HCT116 (cell line): ENCODE measurements around the gene MRPL58. TPM values are rescaled to one million over a fixed set of nuclear protein-coding genes. Genes with fewer than 3 reads are reported as not detected.

Experiments
- ATAC-seq: fragments of 200-7000 bp; cut with Tn5 transposase; 2 replicates; pipeline ENCODE4 v1.9.1; 2020; ENCODE audit warnings: mild to moderate bottlenecking, moderate library complexity
- Bru-seq: library from RNA; stranded (reverse); fragments of 400-500 nt; gene quantifications from one replicate; lab custom pipeline; 2021; lab: Mats Ljungman, UMichigan
- BruChase-seq, 2 experiments: library from RNA; stranded (reverse); fragments of 400-500 nt; gene quantifications; one replicate each; lab custom pipeline; 2021; lab: Mats Ljungman, UMichigan
- BruUV-seq: library from RNA; stranded (reverse); fragments of 400-500 nt; replicated peaks from 2 replicates; lab custom pipeline; 2021; lab: Mats Ljungman, UMichigan
- CTCF ChIA-PET: fragments of 300-600 bp; sonication (Branson Sonifier 250); formaldehyde crosslinking; loops from one replicate; lab custom pipeline; 2021; ENCODE audit warnings: antibody characterized with exemption; lab: Charles Lee
- POLR2A ChIA-PET: fragments of 300-600, 350-600 bp; sonication (Branson Sonifier 250); formaldehyde crosslinking; loops from one replicate; lab custom pipeline; 2021; ENCODE audit warnings: antibody characterized with exemption; lab: Charles Lee
- RAD21 ChIA-PET, 2 experiments: fragments of 300-600 bp; sonication (Branson Sonifier 250); formaldehyde crosslinking; loops; one replicate each; lab custom pipeline; 2023; ENCODE audit warnings: low total read pairs in 2 of 2; ENCODE audit not compliant: uncharacterized antibody in 2 of 2, unreplicated experiment in 2 of 2, low non-redundant PET in 1 of 2; lab: Charles Lee
- DNase-seq: peaks from one replicate; pipeline ENCODE4 v3.0.0-alpha.2; 2010; ENCODE audit warnings: low read depth, low spot score
- H2AFZ ChIP-seq: fragments of 200-600 bp; shearing (Covaris generic), sonication (generic); 2 replicates; pipeline ENCODE4 v1.6.1; 2017; ENCODE audit warnings: low read depth, mixed run types, mixed read lengths, antibody characterized with exemption, low read length; ENCODE audit not compliant: poor library complexity, severe bottlenecking
- H3K27ac ChIP-seq: 2 replicates; pipeline ENCODE4 v1.5.1; 2012; ENCODE audit warnings: low read depth, low read length
- H3K27me3 ChIP-seq: fragments of 200-600 bp; sonication (generic); 2 replicates; pipeline ENCODE4 v1.6.1; 2016; ENCODE audit warnings: mixed run types, low read length, mixed read lengths; ENCODE audit not compliant: insufficient read depth
- H3K36me3 ChIP-seq, 2 experiments: fragments of 200-500 bp in 1 of 2; fragments of 200-600 bp in 1 of 2; sonication (Bioruptor generic) in 1 of 2; sonication (generic) in 1 of 2; 2 replicates each; pipeline versions ENCODE4 v1.5.1 to v1.6.1; 2014 to 2016; ENCODE audit warnings: low read length in 2 of 2, inconsistent platforms in 1 of 2, mixed read lengths in 1 of 2, mixed run types in 1 of 2; ENCODE audit not compliant: insufficient read depth in 2 of 2, control insufficient read depth in 1 of 2
- H3K4me1 ChIP-seq, 2 experiments: fragments of 200-600 bp in 1 of 2; sonication (generic) in 1 of 2; 2 replicates each; pipeline versions ENCODE4 v1.5.1 to v1.6.1; 2012 to 2017; ENCODE audit warnings: low read length in 2 of 2, inconsistent platforms in 1 of 2, mild to moderate bottlenecking in 1 of 2, mixed read lengths in 1 of 2, mixed run types in 1 of 2, moderate library complexity in 1 of 2; ENCODE audit not compliant: insufficient read depth in 2 of 2, control insufficient read depth in 1 of 2
- H3K4me2 ChIP-seq: fragments of 200-600 bp; sonication (generic); 2 replicates; pipeline ENCODE4 v1.6.1; 2017; ENCODE audit warnings: mixed run types, low read length, mixed read lengths
- H3K4me3 ChIP-seq, 2 experiments: fragments of 200-600 bp in 1 of 2; sonication (generic) in 1 of 2; replicated peaks in 1 of 2; 2 replicates each; pipeline ENCODE4 v1.5.1; 2011 to 2016; ENCODE audit warnings: low read length in 2 of 2, control low read depth in 1 of 2, low read depth in 1 of 2, mild to moderate bottlenecking in 1 of 2, mixed read lengths in 1 of 2, mixed run types in 1 of 2
- H3K79me2 ChIP-seq: fragments of 200-600 bp; sonication (generic); 2 replicates; pipeline ENCODE4 v1.6.1; 2017; ENCODE audit warnings: mild to moderate bottlenecking, mixed run types, low read length, moderate library complexity, mixed read lengths; ENCODE audit not compliant: insufficient read depth
- H3K9ac ChIP-seq: fragments of 200-600 bp; sonication (generic); 2 replicates; pipeline ENCODE4 v1.6.1; 2016; ENCODE audit warnings: low read length, mixed read lengths
- H3K9me2 ChIP-seq: fragments of 200-600 bp; sonication (generic), shearing (Covaris generic); 2 replicates; pipeline ENCODE4 v1.6.1; 2017; ENCODE audit warnings: mixed run types, mild to moderate bottlenecking, moderate library complexity; ENCODE audit not compliant: insufficient read depth
- H3K9me3 ChIP-seq, 2 experiments: fragments of 200-500 bp in 1 of 2; fragments of 200-600 bp in 1 of 2; sonication (Bioruptor generic) in 1 of 2; sonication (generic) in 1 of 2; 2 replicates each; pipeline ENCODE4 v1.6.1; 2014 to 2017; ENCODE audit warnings: low read length in 2 of 2, mixed read lengths in 2 of 2, inconsistent platforms in 1 of 2, low read depth in 1 of 2, mild to moderate bottlenecking in 1 of 2, mixed run types in 1 of 2, moderate library complexity in 1 of 2; ENCODE audit not compliant: control insufficient read depth in 1 of 2, insufficient read depth in 1 of 2
- H4K20me1 ChIP-seq: fragments of 200-600 bp; sonication (generic), shearing (Covaris generic); 2 replicates; pipeline ENCODE4 v1.6.1; 2017; ENCODE audit warnings: mixed run types, mild to moderate bottlenecking, moderate library complexity; ENCODE audit not compliant: insufficient read depth
- ATF3 ChIP-seq: IDR thresholded peaks from 2 replicates; pipeline ENCODE4 v1.6.1; 2012
- CTCF ChIP-seq, 3 experiments: fragments of 200-600 bp in 1 of 3; sonication (generic) in 1 of 3; IDR thresholded peaks in 2 of 3; conservative IDR thresholded peaks in 1 of 3; 2 replicates each; pipeline ENCODE4 v1.5.1; 2012 to 2017; ENCODE audit warnings: low read depth in 2 of 3, low read length in 2 of 3, antibody characterized with exemption in 1 of 3, borderline replicate concordance in 1 of 3, control low read depth in 1 of 3, mild to moderate bottlenecking in 1 of 3, mixed read lengths in 1 of 3, mixed run types in 1 of 3, moderate library complexity in 1 of 3; ENCODE audit not compliant: insufficient read depth in 1 of 3
- ELF1 ChIP-seq: IDR thresholded peaks from 2 replicates; pipeline ENCODE4 v1.6.1; 2012; ENCODE audit warnings: low read depth, borderline replicate concordance
- FOSL1 ChIP-seq: IDR thresholded peaks from 2 replicates; pipeline ENCODE4 v1.6.1; 2012; ENCODE audit warnings: low read depth
- MAX ChIP-seq: IDR thresholded peaks from 2 replicates; pipeline ENCODE4 v1.6.1; 2012
- POLR2A ChIP-seq: IDR thresholded peaks from 2 replicates; pipeline ENCODE4 v1.7.0; 2011; ENCODE audit warnings: borderline replicate concordance; ENCODE audit not compliant: insufficient read depth, insufficient read length; ENCODE audit errors: extremely low read depth
- POLR2AphosphoS5 ChIP-seq: IDR thresholded peaks from 2 replicates; pipeline ENCODE4 v1.6.1; 2011; ENCODE audit warnings: mild to moderate bottlenecking, low read depth, low read length, moderate library complexity
- RAD21 ChIP-seq: IDR thresholded peaks from 2 replicates; pipeline ENCODE4 v1.6.1; 2012; ENCODE audit warnings: low read depth, mild to moderate bottlenecking
- REST ChIP-seq: IDR thresholded peaks from 2 replicates; pipeline ENCODE4 v1.6.1; 2012; ENCODE audit warnings: low read depth
- SIN3A ChIP-seq: IDR thresholded peaks from 2 replicates; pipeline ENCODE4 v1.6.1; 2012; ENCODE audit warnings: low read depth
- SRF ChIP-seq: IDR thresholded peaks from 2 replicates; pipeline ENCODE4 v1.6.1; 2012; ENCODE audit warnings: low read depth
- YY1 ChIP-seq: IDR thresholded peaks from 2 replicates; pipeline ENCODE4 v1.6.1; 2011; ENCODE audit warnings: low read length, low read depth, moderate library complexity, mild to moderate bottlenecking; ENCODE audit not compliant: insufficient replicate concordance; ENCODE audit errors: extremely low read depth
- ZBTB33 ChIP-seq: IDR thresholded peaks from 2 replicates; pipeline ENCODE4 v1.6.1; 2011; ENCODE audit warnings: mild to moderate bottlenecking, low read length, moderate library complexity; ENCODE audit not compliant: insufficient replicate concordance; ENCODE audit errors: extremely low read depth
- ZFX ChIP-seq: fragments of 450-650 bp; IDR thresholded peaks from 2 replicates; pipeline ENCODE4 v1.6.1; 2017
- intact Hi-C: fragments of 100-400 bp; cut with micrococcal nuclease; formaldehyde crosslinking; loops from 2 replicates; pipeline ENCODE4 v1.10.0; 2022
- long read RNA-seq: library from polyadenylated mRNA; unstranded; transcript quantifications from one replicate; pipeline ENCODE4 v2.0.0, GENCODE V29; 2021; ENCODE audit not compliant: unreplicated experiment
- polyA plus RNA-seq: library from polyadenylated mRNA; unstranded; fragments of >200 nt; gene quantifications from 2 replicates; pipeline ENCODE4 v1.2.1, GENCODE V29; 2012; ENCODE audit warnings: missing spikeins
- total RNA-seq: library from RNA; stranded (reverse); gene quantifications from one replicate; pipeline ENCODE4 v1.2.1, GENCODE V29; 2021; ENCODE audit not compliant: unreplicated experiment

The MRPL58 gene
- 80.5 TPM for total RNA-seq
- polyA plus RNA-seq = 82.8 and 104 TPM in 2 replicates
- percentile 87 among the genes with signal in this experiment for Bru-seq, nascent RNA
- BruChase-seq, experiment 1, labeled RNA remaining after a 6-hour chase = percentile 88 among the genes with signal in this experiment
- percentile 86 among the genes with signal in this experiment for BruChase-seq, experiment 2, labeled RNA remaining after a 2-hour chase
- long read RNA-seq, transcript MRPL58-201 (6 exons, 890 nt) = major isoform, 38 of 55 reads
- long read RNA-seq, partial matches to known transcripts = 1 of 55 reads
- long read RNA-seq, other reads (novel, unspliced or antisense) = 11 of 55 reads

GRCh38 chr17:75012346-75013091 is at the start of gene MRPL58:
MRPL58 (plus strand) TSS chr17:75012670; CDS start chr17:75012687, 17 bp downstream.
- RAD21 ChIA-PET = interaction anchor here in 1 of 2 experiments (1.4 to 1.6 kb wide), 3 partner anchors 25 to 140 kb away, joined by 3 to 7 read pairs (median 3); partner anchors contain the start of genes CDR2L and FDXR
- Histone ChIP-seq H3K36me3 (peaks cover 0 to 6% of the 10 kb centered on the region in 2 experiments; a peak in 1 of 4 replicates), H3K27me3 (no peaks in the 10 kb centered on the region), H3K27ac (peak within 1 kb of the TSS; percentile 76), H4K20me1 (no peaks in the 10 kb centered on the region), H3K4me3 (peak within 1 kb of the TSS; percentile 83 to 95), H2AFZ (peak within 1 kb of the TSS; percentile 50), H3K4me1 (peaks cover 11 to 19% of the 10 kb centered on the region in 2 experiments), H3K9me2 (no peaks in the 10 kb centered on the region), H3K4me2 (peak within 1 kb of the TSS; percentile 85), H3K9ac (peak within 1 kb of the TSS; percentile 79), H3K79me2 (peaks cover 35% of the 10 kb centered on the region), H3K9me3 (no peaks in the 10 kb centered on the region)
- CTCF ChIA-PET = interaction anchor here (0.7 to 3.8 kb wide), 10 partner anchors 12 to 228 kb away, joined by 3 to 35 read pairs (median 6); partner anchors contain the start of gene CDR2L
- DNase-seq (peak; percentile 84), ATAC-seq (peak; percentile 93)
- intact Hi-C loops = loop anchor here (1.0 kb wide), 1 partner anchor 51 kb away; no protein-coding TSS in a partner anchor
- no TSS peak for BruUV-seq
- POLR2A ChIA-PET = interaction anchor here (0.7 to 3.2 kb wide), 18 partner anchors 11 to 236 kb away, joined by 3 to 15 read pairs (median 4); partner anchors contain the start of genes CDR2L, HID1 and SLC16A5
- TF ChIP-seq REST = no peak
- TF ChIP-seq ELF1 = no peak; the same call in 1 of the 2 replicates
- peak; percentile 85; the same call in 1 of the 2 replicates for TF ChIP-seq ZFX
- peak in 2 of 3 experiments; percentile 39 to 65; a peak in 4 of 6 replicates for TF ChIP-seq CTCF (IDR thresholded peaks at IDR 0.05 in 2 of 3, conservative IDR thresholded peaks at IDR 0.05 in 1 of 3; ENCODE audit: borderline replicate concordance in 1 of 3, insufficient read depth in 1 of 3, low read depth in 2 of 3, low read length in 2 of 3)
- TF ChIP-seq SIN3A = peak; percentile 92
- TF ChIP-seq POLR2AphosphoS5 = peak; percentile 90
- TF ChIP-seq ZBTB33 = peak; percentile 72
- peak; percentile 93 for TF ChIP-seq MAX
- TF ChIP-seq RAD21 = peak; percentile 46
- peak; percentile 80 for TF ChIP-seq SRF
- TF ChIP-seq ATF3 = no peak
- peak; percentile 97 for TF ChIP-seq YY1
- TF ChIP-seq POLR2A = peak; percentile 90
- no peak for TF ChIP-seq FOSL1
